Neuronal stem cell (in vitro differentiated cells): ENCODE measurements around the gene MMP10.

Source experiments
- DNase-seq: peaks from one replicate; pipeline ENCODE4 v3.0.0-alpha.2; 2013; ENCODE audit warnings: low spot score
- H2AFZ ChIP-seq: one replicate; pipeline ENCODE4 v1.6.1; 2013; ENCODE audit warnings: mild to moderate bottlenecking, low read length, inconsistent platforms
- H2AK5ac ChIP-seq: 2 replicates; pipeline ENCODE4 v1.6.1; 2013; ENCODE audit warnings: low read depth, mild to moderate bottlenecking, inconsistent platforms, low read length, moderate library complexity, mixed read lengths
- H2BK120ac ChIP-seq: 2 replicates; pipeline ENCODE4 v1.6.1; 2013; ENCODE audit warnings: low read depth, mild to moderate bottlenecking, inconsistent platforms, low read length, moderate library complexity, mixed read lengths
- H2BK12ac ChIP-seq: one replicate; pipeline ENCODE4 v1.6.1; 2013; ENCODE audit warnings: low read length, inconsistent platforms
- H2BK15ac ChIP-seq: 2 replicates; pipeline ENCODE4 v1.6.1; 2013; ENCODE audit warnings: mild to moderate bottlenecking, low read length, inconsistent platforms, mixed read lengths
- H2BK5ac ChIP-seq: one replicate; pipeline ENCODE4 v1.6.1; 2013; ENCODE audit warnings: inconsistent platforms, mild to moderate bottlenecking, low read length, moderate library complexity
- H3K14ac ChIP-seq: one replicate; pipeline ENCODE4 v1.6.1; 2013; ENCODE audit warnings: low read length, inconsistent platforms
- H3K18ac ChIP-seq: 2 replicates; pipeline ENCODE4 v1.6.1; 2013; ENCODE audit warnings: low read length, inconsistent platforms
- H3K23ac ChIP-seq: 2 replicates; pipeline ENCODE4 v1.6.1; 2013; ENCODE audit warnings: low read depth, mild to moderate bottlenecking, mixed read lengths, low read length, inconsistent platforms; ENCODE audit not compliant: poor library complexity
- H3K27ac ChIP-seq: replicated peaks from 3 replicates; pipeline ENCODE4 v1.5.1; 2013; ENCODE audit warnings: low read length, inconsistent platforms
- H3K27me3 ChIP-seq, 3 experiments: 2 replicates each; pipeline ENCODE4 v1.6.1; 2013; ENCODE audit warnings: low read length in 3 of 3, mild to moderate bottlenecking in 2 of 3, inconsistent platforms in 1 of 3, low read depth in 1 of 3, mixed read lengths in 1 of 3, moderate library complexity in 1 of 3; ENCODE audit not compliant: control insufficient read depth in 3 of 3, insufficient read depth in 3 of 3
- H3K36me3 ChIP-seq, 2 donors: replicated peaks in 1 of 2; 2 replicates each; pipeline ENCODE4 v1.6.1; 2013; ENCODE audit warnings: low read length in 2 of 2; ENCODE audit not compliant: control insufficient read depth in 2 of 2, insufficient read depth in 2 of 2
- H3K4ac ChIP-seq: 2 replicates; pipeline ENCODE4 v1.6.1; 2013; ENCODE audit warnings: inconsistent platforms, mild to moderate bottlenecking, low read length, moderate library complexity
- H3K4me1 ChIP-seq, 2 donors: 1 replicate in 1 of 2; 2 replicates in 1 of 2; pipeline ENCODE4 v1.6.1; 2013; ENCODE audit warnings: low read length in 2 of 2, low read depth in 1 of 2; ENCODE audit not compliant: control insufficient read depth in 2 of 2, insufficient read depth in 1 of 2
- H3K4me2 ChIP-seq: one replicate; pipeline ENCODE4 v1.6.1; 2013; ENCODE audit warnings: mild to moderate bottlenecking, low read length, inconsistent platforms; ENCODE audit not compliant: insufficient read depth, poor library complexity, severe bottlenecking
- H3K4me3 ChIP-seq, 2 donors: 2 replicates each; pipeline ENCODE4 v1.5.1; 2013; ENCODE audit warnings: low read length in 2 of 2, mild to moderate bottlenecking in 2 of 2, inconsistent platforms in 1 of 2, moderate library complexity in 1 of 2
- H3K79me1 ChIP-seq: one replicate; pipeline ENCODE4 v1.6.1; 2013; ENCODE audit warnings: low read depth, mild to moderate bottlenecking, inconsistent platforms, low read length, moderate library complexity
- H3K9ac ChIP-seq: one replicate; pipeline ENCODE4 v1.6.1; 2013; ENCODE audit warnings: mild to moderate bottlenecking, low read depth, low read length, inconsistent platforms; ENCODE audit not compliant: poor library complexity
- H3K9me3 ChIP-seq, 2 donors: replicated peaks in 1 of 2; 2 replicates each; pipeline versions ENCODE3 to v1.6.1; 2013; ENCODE audit warnings: low read length in 2 of 2, mild to moderate bottlenecking in 2 of 2, inconsistent platforms in 1 of 2, low read depth in 1 of 2, mixed read lengths in 1 of 2, moderate library complexity in 1 of 2; ENCODE audit not compliant: control insufficient read depth in 2 of 2, insufficient read depth in 1 of 2
- H4K8ac ChIP-seq: one replicate; pipeline ENCODE4 v1.6.1; 2013; ENCODE audit warnings: low read depth, mild to moderate bottlenecking, inconsistent platforms, low read length, moderate library complexity
- H4K91ac ChIP-seq: one replicate; pipeline ENCODE4 v1.6.1; 2013; ENCODE audit warnings: low read length, low read depth, mild to moderate bottlenecking, inconsistent platforms; ENCODE audit not compliant: poor library complexity
- WGBS, 2 donors: extraction: QIAGEN DNeasy Blood & Tissue Kit; methylation state at CpG; one replicate each; pipeline ENCODE4 v1.1.7; 2013; ENCODE audit warnings: missing lambda C conversion rate in 2 of 2, mixed read lengths in 1 of 2; ENCODE audit not compliant: insufficient read length in 2 of 2, insufficient replicate concordance in 1 of 2; ENCODE audit errors: extremely low coverage in 2 of 2; 5-methylcytosine and 5-hydroxymethylcytosine counted together

MMP10 gene

GRCh38 chr11:102783720-102784119 lies 3.3 kb upstream of the MMP10 start:
- Histone ChIP-seq H2BK5ac (no peak overlapping the region), H3K4me3 (no peak overlapping the region), H2BK15ac (no peak overlapping the region), H2BK120ac (no peak overlapping the region), H3K36me3 (no peaks in the 10 kb centered on the region), H4K8ac (no peak overlapping the region), H3K79me1 (no peaks in the 10 kb centered on the region), H3K18ac (no peak overlapping the region), H3K9ac (no peak overlapping the region), H2BK12ac (no peak overlapping the region), H3K4me2 (no peak overlapping the region), H3K14ac (no peak overlapping the region), H3K9me3 (no peaks in the 10 kb centered on the region), H3K4ac (no peak overlapping the region), H3K27me3 (no peaks in the 10 kb centered on the region), H2AK5ac (no peak overlapping the region), H2AFZ (no peak overlapping the region), H4K91ac (no peak overlapping the region), H3K23ac (no peak overlapping the region), H3K27ac (no peak overlapping the region), H3K4me1 (peaks cover 3 to 9% of the 10 kb centered on the region in 2 donors)
- no peak for DNase-seq
- no CpG with 5 or more reads among the region's 2 CpGs for WGBS, 2 donors

- no peak overlapping the region for H3K23ac ChIP-seq
- H2BK15ac ChIP-seq = no peak overlapping the region
- H3K14ac ChIP-seq = no peak overlapping the region
- no peak overlapping the region for H2AK5ac ChIP-seq
- H2BK12ac ChIP-seq = no peak overlapping the region
- no peak for DNase-seq
- H3K36me3 ChIP-seq = no peaks in the 10 kb centered on the region
- H3K4me1 ChIP-seq = peaks cover 3 to 9% of the 10 kb centered on the region in 2 donors
- no peak overlapping the region for H4K91ac ChIP-seq
- H3K4me2 ChIP-seq = no peak overlapping the region
- H3K27me3 ChIP-seq = no peaks in the 10 kb centered on the region
- H3K79me1 ChIP-seq = no peaks in the 10 kb centered on the region
- no peak overlapping the region for H3K27ac ChIP-seq
- no peak overlapping the region for H3K4me3 ChIP-seq
- no peak overlapping the region for H2AFZ ChIP-seq
- no peak overlapping the region for H4K8ac ChIP-seq
- no peak overlapping the region for H3K18ac ChIP-seq
- no peak overlapping the region for H2BK5ac ChIP-seq
- H3K4ac ChIP-seq = no peak overlapping the region
- H3K9me3 ChIP-seq = no peaks in the 10 kb centered on the region
- no peak overlapping the region for H3K9ac ChIP-seq
- H2BK120ac ChIP-seq = no peak overlapping the region
These were observed 2.6 kb upstream of the MMP10 start for GRCh38 chr11:102783016-102783415.

DNA sequence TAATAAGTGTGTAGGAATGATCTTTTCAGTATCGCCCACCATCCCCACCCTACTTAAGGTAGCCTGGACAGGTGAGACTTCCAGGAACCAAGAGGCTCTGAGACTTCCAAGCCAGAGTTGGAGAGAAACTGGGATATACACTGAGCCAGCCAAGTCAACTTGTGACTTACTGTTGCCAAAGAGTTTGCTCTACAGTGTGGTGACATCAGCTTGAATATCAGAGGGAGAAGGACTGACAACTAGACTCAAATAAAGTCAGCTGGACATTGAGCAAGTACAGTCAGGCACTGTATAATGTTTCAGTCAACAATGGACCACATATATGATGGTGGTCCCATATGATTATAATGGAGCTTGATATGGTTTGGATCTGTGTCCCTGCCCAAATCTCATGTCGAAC lies 1.2 kb upstream of the MMP10 start:
- Histone ChIP-seq H2BK12ac (no peak overlapping the region), H3K27me3 (no peaks in the 10 kb centered on the region), H2BK15ac (no peak overlapping the region), H3K4ac (no peak overlapping the region), H3K18ac (no peak overlapping the region), H2AFZ (no peak overlapping the region), H3K9ac (no peak overlapping the region), H2AK5ac (no peak overlapping the region), H3K23ac (no peak overlapping the region), H4K91ac (no peak overlapping the region), H2BK5ac (no peak overlapping the region), H3K36me3 (no peaks in the 10 kb centered on the region), H3K4me1 (peaks cover 3 to 9% of the 10 kb centered on the region in 2 donors), H3K27ac (no peak overlapping the region), H3K4me3 (no peak overlapping the region), H4K8ac (no peak overlapping the region), H3K14ac (no peak overlapping the region), H3K79me1 (no peaks in the 10 kb centered on the region), H2BK120ac (no peak overlapping the region), H3K4me2 (no peak overlapping the region), H3K9me3 (no peaks in the 10 kb centered on the region)
- no peak for DNase-seq
- WGBS, 2 donors = no CpG with 5 or more reads among the region's 2 CpGs

- no CpG with 5 or more reads among the region's 5 CpGs for WGBS, 2 donors
- H3K4me3 ChIP-seq = no peak overlapping the region
- H2AFZ ChIP-seq = no peak overlapping the region
- no peak overlapping the region for H3K27ac ChIP-seq
- H3K4me1 ChIP-seq = peaks cover 3 to 9% of the 10 kb centered on the region in 2 donors
- H3K4me2 ChIP-seq = no peak overlapping the region
- no peak overlapping the region for H4K91ac ChIP-seq
- no peaks in the 10 kb centered on the region for H3K9me3 ChIP-seq
- DNase-seq = no peak
- H3K14ac ChIP-seq = no peak overlapping the region
- no peak overlapping the region for H4K8ac ChIP-seq
- H3K23ac ChIP-seq = no peak overlapping the region
- no peak overlapping the region for H2BK120ac ChIP-seq
- H2BK5ac ChIP-seq = no peak overlapping the region
- no peak overlapping the region for H2BK12ac ChIP-seq
- no peak overlapping the region for H3K4ac ChIP-seq
- H3K27me3 ChIP-seq = no peaks in the 10 kb centered on the region
- H3K9ac ChIP-seq = no peak overlapping the region
- no peak overlapping the region for H2AK5ac ChIP-seq
- no peaks in the 10 kb centered on the region for H3K79me1 ChIP-seq
- no peak overlapping the region for H2BK15ac ChIP-seq
- no peak overlapping the region for H3K18ac ChIP-seq
- no peaks in the 10 kb centered on the region for H3K36me3 ChIP-seq
These were observed 4.0 kb downstream of the MMP10 start for GRCh38 chr11:102776454-102776853.
